ENCODE results near the gene INTS3. TPM values are rescaled to one million over a fixed set of nuclear protein-coding genes. Genes with fewer than 3 reads are reported as not detected.

INTS3 gene
- total RNA-seq, 1 experiment from 2014 or later = 66.8 TPM

DNA sequence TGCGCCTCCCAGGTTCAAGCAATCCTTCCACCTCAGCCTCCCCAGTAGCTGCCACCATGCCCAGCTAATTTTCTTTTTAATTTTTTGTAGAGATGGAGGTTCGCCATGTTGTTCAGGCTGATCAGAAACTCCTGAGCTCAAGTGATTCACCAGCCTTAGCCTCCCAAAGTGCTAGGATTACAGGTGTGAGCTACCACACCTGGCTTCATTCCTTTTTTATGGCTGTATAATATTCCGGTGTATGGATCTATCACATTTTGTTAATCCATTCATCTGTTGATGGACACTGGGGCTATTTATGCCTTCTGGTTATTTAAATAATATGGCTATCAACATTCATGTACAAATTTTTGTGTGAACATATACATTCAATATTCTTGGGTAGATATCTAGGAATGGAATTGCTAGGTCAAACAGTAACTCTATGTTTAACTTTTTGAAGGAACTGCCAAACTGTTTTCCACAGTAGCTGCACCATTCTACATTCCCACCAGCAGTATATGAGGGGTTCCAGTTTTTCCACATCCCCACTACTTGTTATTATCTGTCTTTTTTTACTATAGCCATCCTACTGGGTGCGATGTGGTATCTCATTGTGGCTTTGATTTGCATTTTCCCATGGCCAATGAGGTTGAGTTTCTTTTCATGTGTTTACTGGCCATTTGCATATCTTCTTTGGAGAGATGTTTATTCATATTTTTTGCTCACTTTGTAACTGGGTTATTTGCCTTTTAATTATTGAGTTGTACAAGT, 58.4 kb downstream of the INTS3 start:
- TF ChIP-seq FOXP1 (CRISPR knock-in tag; IDR thresholded peaks at IDR 0.05; ENCODE audit: borderline replicate concordance) (no peak), ZNF317 (CRISPR knock-in tag; IDR thresholded peaks at IDR 0.05; ENCODE audit: borderline replicate concordance, low read depth) (no peak)
- TF ChIP-seq, protein P1, sequence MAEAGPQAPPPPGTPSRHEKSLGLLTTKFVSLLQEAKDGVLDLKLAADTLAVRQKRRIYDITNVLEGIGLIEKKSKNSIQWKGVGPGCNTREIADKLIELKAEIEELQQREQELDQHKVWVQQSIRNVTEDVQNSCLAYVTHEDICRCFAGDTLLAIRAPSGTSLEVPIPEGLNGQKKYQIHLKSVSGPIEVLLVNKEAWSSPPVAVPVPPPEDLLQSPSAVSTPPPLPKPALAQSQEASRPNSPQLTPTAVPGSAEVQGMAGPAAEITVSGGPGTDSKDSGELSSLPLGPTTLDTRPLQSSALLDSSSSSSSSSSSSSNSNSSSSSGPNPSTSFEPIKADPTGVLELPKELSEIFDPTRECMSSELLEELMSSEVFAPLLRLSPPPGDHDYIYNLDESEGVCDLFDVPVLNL (CRISPR knock-in tag; IDR thresholded peaks at IDR 0.05; ENCODE audit: borderline replicate concordance, low read depth) = no peak
- Mint-ChIP-seq H3K27ac (no peak overlapping the region), H3K36me3 (no peaks in the 10 kb centered on the region; the same call in 1 of the 2 replicates), H3K4me1 (peaks cover 12% of the 10 kb centered on the region), H3K9me3 (peaks cover 6% of the 10 kb centered on the region), H3K4me3 (no peak overlapping the region), H3K27me3 (ENCODE audit: low read depth) (no peaks in the 10 kb centered on the region; the same call in 1 of the 2 replicates)
- DNase-seq (ENCODE audit: low spot score) = no peak
- ChIA-PET CTCF (interaction anchor here (0.8 to 1.5 kb wide), 4 partner anchors 11 to 108 kb away, joined by 3 to 5 read pairs (median 4); partner anchors contain the start of genes NPR1 and SLC27A3), POLR2A (no interaction called here)
- ATAC-seq = no peak

- POLR2A ChIA-PET = no interaction called here
- no peak for ATAC-seq
- CTCF ChIA-PET = interaction anchor here (0.9 to 1.2 kb wide), 4 partner anchors 8 to 157 kb away, joined by 3 to 6 read pairs (median 4); partner anchors contain the start of genes DENND4B and NPR1
- Mint-ChIP-seq H3K36me3 (no peaks in the 10 kb centered on the region; the same call in 1 of the 2 replicates), H3K27ac (no peak overlapping the region), H3K4me3 (no peak overlapping the region), H3K9me3 (peaks cover 6% of the 10 kb centered on the region), H3K27me3 (ENCODE audit: low read depth) (no peaks in the 10 kb centered on the region; the same call in 1 of the 2 replicates), H3K4me1 (peaks cover 18% of the 10 kb centered on the region)
- no peak for TF ChIP-seq ZNF121 (CRISPR knock-in tag; IDR thresholded peaks at IDR 0.05)
- TF ChIP-seq NFYB (CRISPR knock-in tag; conservative IDR thresholded peaks at IDR 0.05; ENCODE audit: low read depth) = no peak
- TF ChIP-seq ERG (CRISPR knock-in tag; IDR thresholded peaks at IDR 0.05) = no peak
- no peak for TF ChIP-seq ATF1 (CRISPR knock-in tag; IDR thresholded peaks at IDR 0.05)
- TF ChIP-seq IRF2 (CRISPR knock-in tag; IDR thresholded peaks at IDR 0.05; ENCODE audit: borderline replicate concordance, low read depth) = no peak
- TF ChIP-seq NFE2L1 (CRISPR knock-in tag; IDR thresholded peaks at IDR 0.05) = no peak
- no peak for TF ChIP-seq ZNF396 (CRISPR knock-in tag; IDR thresholded peaks at IDR 0.05; ENCODE audit: borderline replicate concordance)
- TF ChIP-seq, protein P2, sequence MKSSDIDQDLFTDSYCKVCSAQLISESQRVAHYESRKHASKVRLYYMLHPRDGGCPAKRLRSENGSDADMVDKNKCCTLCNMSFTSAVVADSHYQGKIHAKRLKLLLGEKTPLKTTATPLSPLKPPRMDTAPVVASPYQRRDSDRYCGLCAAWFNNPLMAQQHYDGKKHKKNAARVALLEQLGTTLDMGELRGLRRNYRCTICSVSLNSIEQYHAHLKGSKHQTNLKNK (CRISPR knock-in tag; IDR thresholded peaks at IDR 0.05) = no peak
- DNase-seq (ENCODE audit: low spot score) = no peak
Observed at GRCh38 chr1:153789478-153790034, 61.7 kb downstream of the INTS3 start.

DNA sequence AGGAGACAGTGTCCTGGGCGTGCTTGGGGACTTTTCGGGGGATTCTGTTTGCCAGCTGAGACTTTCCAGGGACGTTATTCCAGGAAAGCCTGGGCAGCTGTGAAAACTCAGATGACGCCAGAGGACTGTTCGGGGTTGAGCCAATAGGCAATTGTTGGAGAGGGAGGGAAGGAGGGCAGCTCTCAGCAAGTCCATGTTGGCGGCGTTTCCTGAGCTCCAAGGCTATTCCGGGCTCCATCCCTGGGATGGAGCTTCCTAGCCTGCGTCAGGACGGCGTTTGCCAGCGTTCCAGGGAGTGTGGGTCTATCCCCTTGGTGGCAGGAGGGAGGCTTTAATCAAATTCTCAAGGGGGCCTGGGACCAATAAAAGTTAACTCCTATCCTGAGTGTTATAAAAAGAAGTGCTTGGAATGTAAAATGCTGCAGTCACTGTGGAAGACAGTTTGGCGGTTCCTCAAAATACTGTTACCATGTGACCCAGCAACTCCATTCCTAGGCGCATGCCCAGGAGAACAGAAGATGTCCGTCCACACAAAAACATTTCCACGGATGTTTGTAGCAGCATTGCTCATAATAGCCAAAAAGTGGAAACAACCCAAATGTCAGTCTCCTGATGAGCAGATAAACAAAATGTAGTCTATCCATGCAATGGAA, 62.6 kb downstream of the INTS3 start:
- ATAC-seq = no peak
- Mint-ChIP-seq H3K36me3 (no peaks in the 10 kb centered on the region; the same call in 1 of the 2 replicates), H3K9me3 (peaks cover 6% of the 10 kb centered on the region), H3K4me1 (peaks cover 24% of the 10 kb centered on the region), H3K27ac (no peak overlapping the region), H3K27me3 (ENCODE audit: low read depth) (no peaks in the 10 kb centered on the region; the same call in 1 of the 2 replicates), H3K4me3 (no peak overlapping the region)
- DNase-seq (ENCODE audit: low spot score) = peak; percentile 10
- POLR2A ChIA-PET = no interaction called here
- CTCF ChIA-PET = interaction anchor here (0.9 to 1.2 kb wide), 4 partner anchors 8 to 156 kb away, joined by 3 to 6 read pairs (median 4); partner anchors contain the start of genes DENND4B and NPR1
- TF ChIP-seq, protein P3, sequence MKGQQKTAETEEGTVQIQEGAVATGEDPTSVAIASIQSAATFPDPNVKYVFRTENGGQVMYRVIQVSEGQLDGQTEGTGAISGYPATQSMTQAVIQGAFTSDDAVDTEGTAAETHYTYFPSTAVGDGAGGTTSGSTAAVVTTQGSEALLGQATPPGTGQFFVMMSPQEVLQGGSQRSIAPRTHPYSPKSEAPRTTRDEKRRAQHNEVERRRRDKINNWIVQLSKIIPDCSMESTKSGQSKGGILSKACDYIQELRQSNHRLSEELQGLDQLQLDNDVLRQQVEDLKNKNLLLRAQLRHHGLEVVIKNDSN (CRISPR knock-in tag; IDR thresholded peaks at IDR 0.05) = no peak
- TF ChIP-seq FOXP4 (CRISPR knock-in tag; IDR thresholded peaks at IDR 0.05) (no peak), SOX15 (CRISPR knock-in tag; IDR thresholded peaks at IDR 0.05) (no peak), CREM (CRISPR knock-in tag; IDR thresholded peaks at IDR 0.05) (no peak), NR3C1 (CRISPR knock-in tag; conservative IDR thresholded peaks at IDR 0.05; ENCODE audit: low read depth) (no peak), SMAD3 (CRISPR knock-in tag; IDR thresholded peaks at IDR 0.05; ENCODE audit: borderline replicate concordance) (no peak), GTF2I (CRISPR knock-in tag; conservative IDR thresholded peaks at IDR 0.05) (no peak)
- TF ChIP-seq, protein P4, sequence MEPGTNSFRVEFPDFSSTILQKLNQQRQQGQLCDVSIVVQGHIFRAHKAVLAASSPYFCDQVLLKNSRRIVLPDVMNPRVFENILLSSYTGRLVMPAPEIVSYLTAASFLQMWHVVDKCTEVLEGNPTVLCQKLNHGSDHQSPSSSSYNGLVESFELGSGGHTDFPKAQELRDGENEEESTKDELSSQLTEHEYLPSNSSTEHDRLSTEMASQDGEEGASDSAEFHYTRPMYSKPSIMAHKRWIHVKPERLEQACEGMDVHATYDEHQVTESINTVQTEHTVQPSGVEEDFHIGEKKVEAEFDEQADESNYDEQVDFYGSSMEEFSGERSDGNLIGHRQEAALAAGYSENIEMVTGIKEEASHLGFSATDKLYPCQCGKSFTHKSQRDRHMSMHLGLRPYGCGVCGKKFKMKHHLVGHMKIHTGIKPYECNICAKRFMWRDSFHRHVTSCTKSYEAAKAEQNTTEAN (CRISPR knock-in tag; IDR thresholded peaks at IDR 0.05) = no peak
